ENCODE measurements around the gene STK10.
"Not testable (repeated sequence)": the region's sequence is repeated elsewhere in the genome, so short reads cannot be mapped to it uniquely, and the experiment has no call there.

GRCh38 chr5:172205984-172206383 lies 18.0 kb upstream of the STK10 start:
- not testable (repeated sequence) for TF ChIP-seq CTCF (conservative IDR thresholded peaks at IDR 0.05; ENCODE audit: low read depth in 2 of 2); EZH2phosphoT487 (IDR thresholded peaks at IDR 0.05; ENCODE audit: unreplicated experiment); POLR2AphosphoS5 (IDR thresholded peaks at IDR 0.05; ENCODE audit: low read depth); REST (IDR thresholded peaks at IDR 0.05; ENCODE audit: unreplicated experiment); ZNF114 (CRISPR knock-in tag; IDR thresholded peaks at IDR 0.05); EZH2 (IDR thresholded peaks at IDR 0.05; ENCODE audit: low read depth, unreplicated experiment); CREB1 (CRISPR knock-in tag; IDR thresholded peaks at IDR 0.05; ENCODE audit: low read depth); JUNB (IDR thresholded peaks at IDR 0.05; ENCODE audit: unreplicated experiment); NANOG (IDR thresholded peaks at IDR 0.05; ENCODE audit: borderline replicate concordance); ETS1 (IDR thresholded peaks at IDR 0.05); ZNF331 (CRISPR knock-in tag; IDR thresholded peaks at IDR 0.05; ENCODE audit: low read depth); ZNF462 (CRISPR knock-in tag; IDR thresholded peaks at IDR 0.05); STAT1 (IDR thresholded peaks at IDR 0.05; ENCODE audit: unreplicated experiment)
